Hematopoietic multipotent progenitor cell treated with erythropoietin and hydrocortisone succinate and interleukin-3 and kit ligand, for 15 days (in vitro differentiated cells): ENCODE data around the gene CNOT4.
"Not testable (repeated sequence)": the region's sequence is repeated elsewhere in the genome, so short reads cannot be mapped to it uniquely, and the experiment has no call there.

ENCODE experiments used
- DNase-seq: peaks from one replicate; pipeline ENCODE4 v3.0.0-alpha.2; 2015; ENCODE audit warnings: low spot score

The CNOT4 gene

DNA sequence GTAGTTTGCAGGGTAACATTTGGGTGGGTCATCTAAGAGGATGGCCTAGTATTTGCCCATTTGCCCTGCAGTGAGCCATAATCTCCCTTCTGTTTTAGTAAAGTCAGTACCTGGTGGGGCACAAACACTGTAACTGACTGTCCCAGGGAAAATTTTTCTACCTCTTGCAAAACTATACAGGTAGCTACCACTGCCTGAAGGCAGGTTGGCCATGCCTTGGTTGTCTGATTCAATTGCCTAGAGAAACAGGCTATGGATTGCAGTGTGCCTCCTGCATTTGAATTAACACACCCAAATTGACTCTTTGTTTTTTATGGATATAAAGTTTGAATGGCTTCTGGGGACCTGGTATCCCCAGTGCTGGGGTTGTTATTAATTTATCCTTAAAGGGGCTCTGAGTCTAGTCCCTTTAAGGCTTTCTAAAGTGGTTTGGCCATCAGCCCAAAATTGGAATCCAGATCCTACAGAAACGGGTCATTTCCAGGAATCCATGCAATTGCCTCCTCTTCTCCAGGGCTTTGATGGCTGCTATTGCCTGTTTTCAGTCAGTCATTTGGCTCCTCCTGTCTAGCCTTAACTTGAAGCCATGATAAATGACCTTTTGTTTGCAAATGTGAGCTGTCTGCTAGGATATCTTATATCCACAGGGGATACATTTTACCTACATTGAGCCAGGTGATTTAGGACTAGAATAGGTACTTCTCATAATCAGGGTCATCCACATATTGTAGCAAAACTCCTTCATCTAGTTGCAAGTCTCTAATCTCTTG lies 187.1 kb downstream of the CNOT4 start:
- no peak for DNase-seq

DNA sequence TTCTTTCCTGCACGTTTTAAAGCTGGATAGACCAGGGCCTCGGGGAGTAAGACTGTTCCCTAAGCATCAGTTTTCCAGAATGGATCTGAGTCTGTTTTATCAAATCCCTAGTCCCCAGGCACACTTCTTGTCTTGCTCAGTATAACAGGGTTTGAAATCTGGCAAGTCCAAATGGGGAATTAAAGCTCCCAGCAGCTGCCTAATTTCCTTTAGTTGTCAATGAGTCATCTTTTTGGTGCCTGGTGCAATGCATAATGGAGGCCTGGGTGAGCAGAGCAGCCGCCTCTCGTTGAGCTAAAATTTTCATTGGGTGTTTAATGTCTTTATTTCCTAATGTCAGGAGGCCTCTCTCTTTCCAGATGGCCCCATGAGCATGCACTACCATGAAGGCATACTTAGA lies 188.3 kb downstream of the CNOT4 start:
- no peak for DNase-seq

DNA sequence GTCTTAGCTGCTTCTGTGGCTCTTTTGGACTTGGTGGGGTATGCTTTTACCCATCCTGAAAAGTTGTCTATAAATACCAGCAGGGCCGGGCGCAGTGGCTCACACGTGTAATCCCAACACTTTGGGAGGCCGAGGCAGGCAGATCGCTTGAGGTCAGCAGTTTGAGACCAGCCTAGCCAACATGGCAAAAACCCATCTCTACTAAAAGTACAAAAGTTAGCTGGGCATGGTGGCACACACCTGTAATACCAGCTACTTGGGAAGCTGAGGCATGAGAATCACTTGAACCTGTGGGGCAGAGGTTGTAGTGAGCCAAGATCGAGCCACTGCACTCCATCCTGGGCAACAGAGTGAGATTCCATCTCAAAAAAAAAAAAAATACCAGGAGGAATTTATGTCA lies 188.9 kb downstream of the CNOT4 start:
- DNase-seq = not testable (repeated sequence)

DNA sequence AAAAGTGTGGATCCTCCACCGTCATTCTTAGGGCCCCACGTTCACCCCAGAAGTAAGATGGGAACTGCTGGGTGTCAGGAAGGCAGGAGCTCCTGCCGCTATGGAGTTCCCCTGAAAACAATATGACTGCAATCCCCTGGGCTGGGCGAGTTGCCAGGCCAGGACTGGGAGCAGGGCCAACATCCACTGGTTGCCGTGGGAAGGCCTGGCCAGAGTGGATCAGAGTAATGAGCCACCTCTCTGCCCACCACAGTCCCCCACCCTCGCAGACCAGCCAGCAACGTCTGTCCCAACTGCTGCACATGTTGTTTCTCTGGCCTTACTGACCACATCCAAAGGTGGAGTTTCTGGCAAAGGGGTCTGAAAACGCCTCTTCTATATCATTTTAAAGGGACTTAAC lies 189.6 kb downstream of the CNOT4 start:
- DNase-seq = no peak

DNA sequence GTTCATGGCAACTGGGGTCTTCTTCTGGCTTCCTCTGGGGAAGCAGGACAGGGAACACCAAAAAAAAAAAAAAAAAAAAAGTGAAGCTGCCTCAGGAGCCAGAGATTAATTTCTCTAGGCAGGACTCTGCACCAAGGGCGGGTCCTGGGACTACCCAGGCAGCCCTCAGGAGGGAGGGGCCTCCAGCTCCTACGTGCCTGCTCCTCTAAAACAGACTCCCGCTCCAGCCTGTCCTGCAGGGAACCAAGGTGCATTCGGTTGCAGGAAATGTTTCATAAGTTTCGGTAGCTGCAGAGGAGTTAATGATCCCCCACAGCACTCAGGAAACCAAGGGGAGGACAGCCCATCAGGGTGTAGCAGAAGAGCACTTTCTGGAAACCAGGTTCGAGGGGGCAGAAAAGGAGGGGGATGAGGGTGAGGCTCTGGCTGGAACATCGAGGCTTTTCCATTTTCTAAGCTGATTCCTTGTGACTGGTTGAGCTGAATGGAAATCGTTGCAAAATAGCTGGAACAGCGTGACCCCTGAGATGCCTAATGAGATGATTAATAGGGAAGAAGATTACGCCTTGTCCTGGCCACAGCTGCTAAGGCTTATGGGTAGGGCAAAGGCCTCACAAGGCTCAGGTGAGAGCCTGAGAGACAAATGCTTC lies 192.1 kb downstream of the CNOT4 start:
- no peak for DNase-seq

DNA sequence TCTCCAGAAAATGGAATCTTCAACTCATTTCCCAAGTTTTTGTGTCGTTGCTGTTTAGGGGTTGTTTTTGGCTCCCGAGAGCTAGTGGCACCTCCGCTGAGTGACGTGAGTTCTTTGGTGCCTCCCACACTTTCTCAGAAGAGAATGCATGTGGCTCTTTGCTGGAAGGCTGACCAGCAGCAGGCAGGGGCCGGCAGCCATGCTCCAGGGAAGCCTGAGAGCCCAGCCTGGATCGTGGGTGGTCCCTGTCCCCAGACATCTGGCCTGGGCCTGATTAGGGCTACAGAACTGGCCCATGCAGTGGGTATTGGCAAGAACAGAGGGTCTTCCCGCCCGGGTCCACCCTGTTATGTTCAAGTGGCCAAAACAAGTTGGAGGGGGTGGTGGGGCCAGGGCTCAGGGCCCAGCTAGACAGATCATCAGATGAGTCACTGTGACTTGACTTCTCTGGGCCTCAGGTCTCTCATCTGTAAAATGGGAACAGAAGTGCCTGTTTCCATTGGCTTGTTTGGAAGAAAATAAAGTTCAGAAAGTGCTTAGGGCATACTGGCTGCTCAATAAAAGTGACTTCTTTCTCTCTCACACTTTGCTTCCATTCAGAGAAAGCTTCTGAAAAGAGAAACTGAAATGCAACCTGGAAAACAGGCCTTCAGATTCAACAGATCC lies 193.1 kb downstream of the CNOT4 start:
- DNase-seq = no peak

DNA sequence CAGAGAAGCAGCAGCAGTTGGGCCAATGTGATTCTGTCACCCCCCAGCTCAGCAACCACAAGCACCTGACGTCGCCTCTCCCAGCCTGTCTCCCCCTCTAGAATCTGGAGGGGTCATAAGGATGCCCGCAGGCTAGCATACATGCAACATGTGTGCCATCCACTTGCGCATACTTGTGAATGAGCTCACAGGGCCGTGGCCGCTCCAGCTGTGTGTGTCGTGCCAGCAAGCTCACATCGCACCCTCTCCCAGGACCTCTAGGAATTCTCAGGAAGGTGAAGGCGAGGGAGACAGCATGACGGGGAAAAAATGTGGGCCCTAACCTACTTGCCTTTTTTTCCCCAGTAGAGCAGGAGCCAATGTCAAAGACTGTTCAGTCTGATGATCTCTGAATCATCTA lies 195.9 kb downstream of the CNOT4 start:
- no peak for DNase-seq
